Central memory CD8-positive, alpha-beta T cell (primary cell): Measurements from ENCODE around the gene DRD3.

Experiments used
- ATAC-seq: fragments of 150-1000 bp; cut with Tn5 transposase; replicated peaks from 2 replicates; pipeline ENCODE4 v1.10.0; 2022; ENCODE audit warnings: mild to moderate bottlenecking, moderate FRiP score, moderate number of reproducible peaks; ENCODE audit not compliant: poor library complexity, severe bottlenecking; ENCODE audit errors: extremely low read depth
- DNase-seq, 2 donors: peaks; one replicate each; pipeline ENCODE4 v3.0.0; 2021; ENCODE audit warnings: low spot score in 2 of 2
- H3K27ac Mint-ChIP-seq: one replicate; pipeline ENCODE4 v1.8.0; 2022; ENCODE audit warnings: low read depth, mild to moderate bottlenecking, moderate library complexity, mixed read lengths
- H3K27me3 Mint-ChIP-seq: one replicate; pipeline ENCODE4 v1.8.0; 2022; ENCODE audit warnings: mixed read lengths
- H3K36me3 Mint-ChIP-seq: one replicate; pipeline ENCODE4 v1.8.0; 2022; ENCODE audit warnings: mild to moderate bottlenecking, moderate library complexity, mixed read lengths; ENCODE audit not compliant: insufficient read depth
- H3K4me1 Mint-ChIP-seq: one replicate; pipeline ENCODE4 v1.8.0; 2022; ENCODE audit warnings: mixed read lengths
- H3K4me3 Mint-ChIP-seq: one replicate; pipeline ENCODE4 v1.8.0; 2022; ENCODE audit warnings: mild to moderate bottlenecking, moderate library complexity, mixed read lengths
- H3K9me3 Mint-ChIP-seq: one replicate; pipeline ENCODE4 v1.8.0; 2022; ENCODE audit warnings: mixed read lengths

Gene DRD3

DNA sequence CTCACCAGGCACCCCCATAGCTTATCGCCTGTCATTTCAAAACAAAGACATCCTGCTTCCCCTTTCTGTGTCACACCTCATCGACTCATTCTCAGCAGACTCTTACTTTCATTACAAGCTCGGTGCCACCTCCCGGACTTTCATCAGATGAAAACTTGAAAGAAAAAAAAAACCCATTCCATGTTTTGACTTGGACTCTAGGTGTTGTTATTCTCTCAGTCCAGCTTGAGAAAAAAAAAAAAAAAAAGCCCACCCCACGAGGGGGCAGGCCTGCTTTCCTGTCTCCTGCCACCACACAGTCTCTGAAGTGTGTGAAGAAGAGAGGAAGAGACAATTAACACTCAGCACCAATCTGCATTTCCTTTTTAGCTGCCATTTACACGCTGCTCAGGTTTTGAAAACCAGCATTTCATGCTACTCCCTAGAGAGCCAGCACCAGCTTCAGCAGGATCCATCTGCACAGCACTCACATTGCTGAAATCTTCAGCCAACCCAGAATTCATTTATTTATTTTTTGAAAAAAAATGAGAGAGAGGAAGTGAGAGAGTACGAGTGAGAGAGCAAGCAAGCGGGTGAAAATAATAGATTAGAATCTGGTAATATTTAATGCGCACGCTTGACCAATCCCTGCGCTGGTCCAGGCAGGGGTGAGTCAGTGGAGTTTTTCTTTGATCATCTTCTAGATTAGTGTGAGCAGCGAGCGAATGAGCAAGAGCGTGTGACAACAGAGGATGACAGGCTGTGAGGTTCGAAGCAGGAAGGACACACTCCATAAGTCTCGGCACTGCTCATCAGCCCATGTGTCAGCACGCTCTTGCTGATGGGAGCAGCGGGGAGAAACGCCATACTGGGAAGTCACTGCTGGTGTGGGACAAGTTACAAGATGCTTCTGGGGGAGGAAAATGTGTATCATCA, 35.0 kb upstream of the DRD3 start:
- peak; percentile 44 to 71 for DNase-seq
- H3K36me3 Mint-ChIP-seq, result no peaks in the 10 kb centered on the region
- no peaks in the 10 kb centered on the region for H3K27me3 Mint-ChIP-seq
- peak; percentile 53 for ATAC-seq
- H3K4me3 Mint-ChIP-seq, result no peak overlapping the region
- peaks cover 22% of the 10 kb centered on the region for H3K4me1 Mint-ChIP-seq
- no peak overlapping the region for H3K27ac Mint-ChIP-seq
- H3K9me3 Mint-ChIP-seq, result no peaks in the 10 kb centered on the region

DNA sequence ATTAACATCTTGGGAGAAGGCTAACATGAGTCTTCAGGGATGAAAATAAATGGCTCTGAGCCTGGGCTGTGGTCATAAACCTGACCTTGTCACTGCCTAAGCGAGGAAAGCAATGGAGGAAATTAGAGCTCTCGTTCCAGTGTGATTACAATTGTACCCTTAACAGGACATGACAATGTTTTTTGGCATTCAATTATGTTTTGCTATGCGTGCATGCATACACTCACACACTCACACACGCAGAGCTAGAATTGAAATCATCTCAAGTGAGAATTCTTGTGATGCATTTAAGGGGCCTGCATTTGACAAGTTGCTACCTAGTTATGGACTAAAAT, 34.4 kb upstream of the DRD3 start:
- no peak overlapping the region for H3K27ac Mint-ChIP-seq
- ATAC-seq (no peak), DNase-seq (no peak)

DNA sequence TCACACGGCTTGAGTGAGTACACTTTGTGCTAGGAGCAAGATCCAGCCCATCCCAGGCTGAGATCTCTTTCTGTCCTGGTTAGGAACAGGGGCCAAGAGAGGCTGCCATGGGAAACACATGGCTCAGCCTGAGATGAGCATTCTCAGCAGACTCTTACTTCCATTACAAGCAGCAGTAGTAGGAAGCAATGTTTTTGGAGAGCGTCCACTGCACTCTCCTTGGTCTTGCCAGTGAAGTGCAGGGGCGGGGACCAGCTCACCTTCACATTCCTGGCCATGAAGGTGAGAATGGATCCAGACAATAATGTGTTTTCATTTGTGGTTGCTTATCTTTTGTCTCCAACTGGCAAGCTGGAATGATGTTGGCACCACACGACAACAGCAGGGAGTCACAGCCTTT, 33.8 kb upstream of the DRD3 start:
- DNase-seq, result no peak
- no peak overlapping the region for H3K4me3 Mint-ChIP-seq

More for the DNA sequence above, 34.4 kb upstream of the DRD3 start:
- H3K36me3 Mint-ChIP-seq, result no peaks in the 10 kb centered on the region
- no peaks in the 10 kb centered on the region for H3K9me3 Mint-ChIP-seq
- no peaks in the 10 kb centered on the region for H3K27me3 Mint-ChIP-seq
- H3K4me3 Mint-ChIP-seq, result no peak overlapping the region
- peaks cover 22% of the 10 kb centered on the region for H3K4me1 Mint-ChIP-seq

DNA sequence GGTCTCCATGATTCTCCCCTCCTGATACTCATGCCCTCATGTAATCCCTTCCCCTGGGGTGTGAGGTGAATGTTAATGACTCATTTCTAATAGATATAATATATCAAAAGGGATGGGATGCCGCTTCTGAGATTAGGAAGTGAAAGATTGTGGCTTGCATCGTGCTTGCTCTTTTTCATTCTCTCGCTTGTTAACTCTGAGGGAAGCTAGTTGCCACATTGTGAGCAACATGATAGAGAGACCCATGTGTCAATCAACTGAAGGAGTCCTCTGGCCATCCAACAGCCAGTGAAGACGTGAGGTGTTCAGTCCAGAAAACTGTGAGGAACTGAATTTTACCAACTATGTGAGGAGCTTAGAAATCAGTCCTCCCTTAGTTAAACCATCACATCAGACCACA, 28.9 kb upstream of the DRD3 start:
- DNase-seq (no peak), ATAC-seq (no peak)
- H3K9me3 Mint-ChIP-seq, result no peaks in the 10 kb centered on the region
- H3K4me1 Mint-ChIP-seq, result peaks cover 16% of the 10 kb centered on the region
- H3K27ac Mint-ChIP-seq, result no peak overlapping the region
- no peaks in the 10 kb centered on the region for H3K36me3 Mint-ChIP-seq
- H3K4me3 Mint-ChIP-seq, result no peak overlapping the region
- no peaks in the 10 kb centered on the region for H3K27me3 Mint-ChIP-seq

More for the DNA sequence above, 33.8 kb upstream of the DRD3 start:
- Mint-ChIP-seq H3K27ac (no peak overlapping the region), H3K27me3 (no peaks in the 10 kb centered on the region), H3K4me1 (peaks cover 22% of the 10 kb centered on the region), H3K9me3 (no peaks in the 10 kb centered on the region), H3K36me3 (no peaks in the 10 kb centered on the region)
- ATAC-seq, result no peak

DNA sequence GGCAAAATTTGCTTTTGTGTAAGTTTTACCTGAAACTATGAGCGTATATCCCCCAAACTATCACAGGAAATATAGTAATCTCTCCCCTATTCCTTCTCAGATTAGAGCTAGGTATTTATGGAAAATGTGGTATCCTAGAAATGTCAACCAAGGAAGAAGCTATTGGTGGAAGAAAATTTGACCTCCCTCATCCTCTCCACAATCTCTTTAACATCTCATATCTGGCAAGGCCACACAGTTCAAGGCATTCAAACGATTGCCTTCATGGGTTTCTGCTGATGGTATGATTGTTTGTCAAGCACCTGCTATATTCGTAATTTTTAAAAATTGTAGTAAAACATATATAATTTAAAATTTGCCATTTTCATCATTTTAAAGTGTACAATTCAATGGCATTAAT, 27.5 kb upstream of the DRD3 start:
- Mint-ChIP-seq H3K4me3 (no peak overlapping the region), H3K4me1 (peaks cover 10% of the 10 kb centered on the region), H3K9me3 (no peaks in the 10 kb centered on the region), H3K27ac (no peak overlapping the region), H3K36me3 (no peaks in the 10 kb centered on the region), H3K27me3 (no peaks in the 10 kb centered on the region)
- DNase-seq, result no peak
- ATAC-seq, result no peak

DNA sequence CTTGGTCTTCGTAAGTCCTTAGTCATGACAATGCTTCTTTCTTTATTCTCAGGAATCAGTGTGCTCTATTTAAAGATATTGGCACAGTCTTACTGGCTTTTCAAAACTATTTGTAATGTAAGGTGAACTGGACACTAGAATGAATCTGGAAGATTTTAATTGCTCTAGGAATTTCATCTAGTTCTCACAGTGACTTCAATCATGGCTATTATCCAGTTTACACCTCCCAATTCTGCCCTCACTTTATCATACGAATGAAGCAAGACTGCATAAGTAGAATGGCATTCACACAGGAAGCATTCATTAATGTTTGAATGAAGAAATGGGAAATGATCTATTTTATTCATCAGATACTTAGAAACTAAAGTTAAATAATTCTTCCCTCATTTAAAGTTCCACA, 26.7 kb upstream of the DRD3 start:
- H3K4me3 Mint-ChIP-seq, result no peak overlapping the region
- H3K27me3 Mint-ChIP-seq, result no peaks in the 10 kb centered on the region
- no peak for ATAC-seq

DNA sequence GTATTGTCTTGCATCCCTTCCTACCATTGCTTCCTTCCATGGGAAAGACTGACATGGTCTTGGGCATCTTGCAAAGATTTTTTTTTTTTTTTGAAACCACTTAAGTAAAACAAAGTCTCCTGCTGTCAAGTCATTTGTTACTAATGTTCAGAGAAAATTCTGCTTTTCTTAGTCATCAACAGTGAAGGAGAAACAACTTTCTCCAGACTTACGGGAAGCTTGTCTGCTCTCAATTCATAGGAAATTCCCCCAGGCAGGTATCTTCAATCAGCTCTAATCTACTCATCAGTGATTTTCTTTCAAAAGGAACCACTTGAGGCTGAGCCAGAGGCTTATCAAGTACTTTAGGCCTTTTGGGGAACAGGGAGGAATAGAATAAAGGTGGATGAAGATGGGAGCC, 15.9 kb upstream of the DRD3 start:
- DNase-seq, result no peak
- no peaks in the 10 kb centered on the region for H3K9me3 Mint-ChIP-seq
- ATAC-seq, result no peak
- no peaks in the 10 kb centered on the region for H3K36me3 Mint-ChIP-seq
- no peaks in the 10 kb centered on the region for H3K4me1 Mint-ChIP-seq
- no peaks in the 10 kb centered on the region for H3K27me3 Mint-ChIP-seq
- no peak overlapping the region for H3K27ac Mint-ChIP-seq
- no peak overlapping the region for H3K4me3 Mint-ChIP-seq

More for the DNA sequence above, 26.7 kb upstream of the DRD3 start:
- Mint-ChIP-seq H3K36me3 (no peaks in the 10 kb centered on the region), H3K4me1 (peaks cover 8% of the 10 kb centered on the region), H3K27ac (no peak overlapping the region), H3K9me3 (no peaks in the 10 kb centered on the region)
- DNase-seq, result no peak

DNA sequence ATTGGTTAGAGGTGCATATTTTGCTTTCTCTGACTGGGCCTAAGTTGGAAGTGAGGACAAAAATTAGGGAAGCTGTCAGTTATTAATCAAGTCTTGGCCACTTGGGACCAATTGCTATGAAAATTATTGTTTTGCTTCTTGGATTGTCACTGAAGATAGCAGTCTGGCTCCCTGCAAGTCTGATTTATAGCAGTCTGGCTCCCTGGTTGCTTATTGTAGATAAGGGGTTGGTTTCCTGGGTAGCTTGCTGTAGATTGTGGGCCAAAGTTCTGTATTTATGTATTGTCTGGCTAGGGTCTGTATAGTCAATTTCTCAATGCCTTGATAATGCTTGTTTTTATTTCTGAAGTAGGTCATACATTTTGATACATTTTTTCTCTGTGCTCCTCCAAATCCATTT, 13.3 kb upstream of the DRD3 start:
- Mint-ChIP-seq H3K27ac (no peak overlapping the region), H3K4me3 (no peak overlapping the region), H3K9me3 (no peaks in the 10 kb centered on the region), H3K36me3 (no peaks in the 10 kb centered on the region), H3K27me3 (no peaks in the 10 kb centered on the region), H3K4me1 (no peaks in the 10 kb centered on the region)
- DNase-seq (no peak), ATAC-seq (no peak)

DNA sequence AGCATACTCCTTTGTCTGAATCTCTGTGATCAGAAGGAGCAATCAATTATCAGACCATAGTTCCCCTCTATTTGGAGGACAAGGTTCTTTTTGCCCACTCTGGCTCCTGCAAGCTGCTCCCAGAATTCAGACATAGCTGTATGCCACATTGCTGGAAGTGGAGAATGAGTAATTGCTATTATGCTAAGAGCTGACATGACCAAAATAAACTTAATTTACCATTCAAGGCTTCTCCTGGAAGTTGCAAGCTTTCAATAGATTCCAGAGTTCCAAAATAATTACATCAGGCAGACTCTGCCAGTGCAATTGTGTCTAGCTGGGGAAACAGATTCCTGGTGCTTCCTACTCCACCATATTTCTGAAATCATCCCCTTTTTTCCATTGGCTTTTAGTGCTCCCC, 7.6 kb upstream of the DRD3 start:
- H3K36me3 Mint-ChIP-seq, result no peaks in the 10 kb centered on the region
- H3K27me3 Mint-ChIP-seq, result no peaks in the 10 kb centered on the region
- ATAC-seq, result no peak

DNA sequence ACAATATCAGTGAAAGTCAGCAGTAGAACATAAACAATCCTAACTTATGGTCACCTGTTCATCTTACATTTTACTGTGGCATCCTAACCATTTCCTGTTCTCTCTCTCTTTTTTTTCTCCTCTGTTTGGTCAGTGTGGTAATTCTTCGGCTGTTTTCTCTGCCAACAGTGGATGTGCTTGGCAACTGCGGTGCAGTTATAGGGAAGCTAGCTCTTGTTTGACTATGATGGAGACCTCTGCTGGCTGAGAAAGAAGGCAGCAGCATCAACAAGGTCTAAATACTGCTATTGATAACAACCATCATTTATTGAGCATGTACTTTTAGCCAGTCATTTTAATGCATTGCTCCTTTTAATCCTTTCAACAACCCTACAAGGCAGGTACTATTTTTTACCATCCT, 723 bp upstream of the DRD3 start:
- ATAC-seq, result peak; percentile 68
- Mint-ChIP-seq H3K4me1 (peaks cover 6% of the 10 kb centered on the region), H3K9me3 (no peaks in the 10 kb centered on the region), H3K27ac (no peak overlapping the region), H3K4me3 (no peak overlapping the region), H3K27me3 (no peaks in the 10 kb centered on the region), H3K36me3 (peaks cover 2% of the 10 kb centered on the region)
- DNase-seq, result no peak

More for the DNA sequence above, 7.6 kb upstream of the DRD3 start:
- Mint-ChIP-seq H3K4me3 (no peak overlapping the region), H3K9me3 (peaks cover 5% of the 10 kb centered on the region), H3K4me1 (no peaks in the 10 kb centered on the region), H3K27ac (no peak overlapping the region)
- DNase-seq, result no peak

DNA sequence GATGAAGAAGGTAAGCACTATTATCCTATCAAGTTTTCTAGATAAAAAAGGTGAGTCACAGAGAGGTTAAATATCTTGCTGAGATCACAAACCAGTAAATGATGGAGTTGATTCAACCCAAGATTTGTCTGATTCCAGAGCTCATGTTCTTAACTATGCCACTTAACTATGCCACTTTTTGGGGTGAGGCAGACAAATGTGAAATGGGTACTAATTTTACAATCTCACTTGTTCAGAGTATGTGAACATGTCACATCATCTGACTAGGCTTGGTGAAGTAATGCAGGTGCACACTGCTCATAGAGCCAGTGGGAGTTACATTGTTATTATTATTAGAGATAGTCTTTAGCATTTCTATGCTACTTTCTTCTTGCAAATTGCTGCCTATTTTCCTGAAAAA, 2.0 kb downstream of the DRD3 start:
- peaks cover 4% of the 10 kb centered on the region for H3K36me3 Mint-ChIP-seq
- no peak overlapping the region for H3K4me3 Mint-ChIP-seq
- DNase-seq (no peak), ATAC-seq (no peak)
- H3K27ac Mint-ChIP-seq, result no peak overlapping the region
- H3K9me3 Mint-ChIP-seq, result no peaks in the 10 kb centered on the region
- H3K4me1 Mint-ChIP-seq, result peaks cover 6% of the 10 kb centered on the region
- H3K27me3 Mint-ChIP-seq, result no peaks in the 10 kb centered on the region

DNA sequence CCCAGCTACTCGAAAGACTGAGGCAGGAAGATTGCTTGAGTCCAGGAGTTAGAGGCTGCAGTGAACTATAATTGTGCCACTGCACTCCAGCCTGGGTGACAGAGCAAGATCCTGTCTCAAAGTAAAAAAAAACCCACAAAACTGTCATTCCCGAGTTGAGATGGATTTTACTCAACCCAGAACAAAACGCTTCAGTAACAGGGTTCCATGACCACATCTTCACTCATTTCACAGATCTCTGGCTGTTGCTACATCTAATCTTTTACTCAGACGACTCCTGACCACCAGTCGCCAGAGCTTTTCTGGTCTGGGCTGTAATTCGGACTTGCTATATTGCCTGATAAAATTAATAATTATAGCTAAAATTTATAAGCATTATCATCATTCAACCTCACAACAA, 2.4 kb downstream of the DRD3 start:
- no peak overlapping the region for H3K27ac Mint-ChIP-seq
- DNase-seq (no peak), ATAC-seq (no peak)
- peaks cover 6% of the 10 kb centered on the region for H3K4me1 Mint-ChIP-seq
- peaks cover 4% of the 10 kb centered on the region for H3K36me3 Mint-ChIP-seq
- H3K27me3 Mint-ChIP-seq, result no peaks in the 10 kb centered on the region
- H3K4me3 Mint-ChIP-seq, result no peak overlapping the region
- H3K9me3 Mint-ChIP-seq, result no peaks in the 10 kb centered on the region

DNA sequence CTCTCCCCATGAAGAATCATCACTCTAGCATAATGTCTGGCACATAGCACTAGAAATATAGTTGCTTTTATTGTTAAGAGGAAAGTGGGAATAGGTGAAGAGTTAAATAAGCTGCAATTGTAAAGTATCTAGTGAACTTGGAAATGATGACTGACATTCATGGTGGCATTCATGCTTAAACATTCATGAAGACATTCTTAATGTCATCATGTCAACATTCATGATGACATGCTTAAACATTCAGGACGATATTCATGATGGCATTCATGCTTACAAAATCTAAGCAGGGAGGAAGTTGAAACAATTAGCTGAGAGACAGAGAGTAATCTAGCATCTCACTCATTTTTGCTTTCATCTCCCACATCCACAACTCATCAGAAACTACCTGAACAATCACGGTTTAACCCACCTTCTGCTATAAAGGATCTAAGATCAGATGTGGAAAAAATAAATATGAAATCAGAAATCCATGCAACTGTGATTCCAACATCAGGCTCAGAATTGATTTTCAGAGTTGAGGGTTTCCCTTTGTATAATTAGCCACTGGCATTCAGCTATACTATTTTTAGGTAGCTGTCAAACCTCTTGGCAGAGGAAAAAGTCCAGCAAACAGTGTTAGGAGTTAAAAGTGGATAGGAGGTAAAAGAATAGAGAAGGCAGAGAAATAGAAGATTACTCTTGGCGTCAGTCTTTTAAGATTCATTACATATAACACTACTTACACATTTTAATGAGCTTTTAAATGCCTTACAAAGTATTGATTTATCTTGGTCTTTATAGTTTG, 3.5 kb downstream of the DRD3 start:
- Mint-ChIP-seq H3K27ac (no peak overlapping the region), H3K4me1 (peaks cover 6% of the 10 kb centered on the region), H3K9me3 (no peaks in the 10 kb centered on the region), H3K27me3 (no peaks in the 10 kb centered on the region), H3K36me3 (peaks cover 4% of the 10 kb centered on the region), H3K4me3 (no peak overlapping the region)
- ATAC-seq (no peak), DNase-seq (no peak)
